HUES64 (cell line): ENCODE data around the gene RACGAP1.
"Not testable (repeated sequence)": the region's sequence is repeated elsewhere in the genome, so short reads cannot be mapped to it uniquely, and the experiment has no call there.

Experiments used
- H3K27ac ChIP-seq: 2 replicates; pipeline ENCODE4 v1.7.0; 2013; ENCODE audit warnings: low read depth, low read length, inconsistent platforms
- H3K27me3 ChIP-seq: 2 replicates; pipeline ENCODE4 v1.6.1; 2013; ENCODE audit warnings: mild to moderate bottlenecking, low read length; ENCODE audit not compliant: insufficient read depth
- H3K36me3 ChIP-seq: 2 replicates; pipeline ENCODE4 v1.6.1; 2013; ENCODE audit warnings: mild to moderate bottlenecking, low read length; ENCODE audit not compliant: insufficient read depth
- H3K4me1 ChIP-seq: 2 replicates; pipeline ENCODE4 v1.6.1; 2013; ENCODE audit warnings: mild to moderate bottlenecking, low read length, moderate library complexity; ENCODE audit not compliant: insufficient read depth
- H3K4me3 ChIP-seq: 2 replicates; pipeline ENCODE4 v1.5.1; 2013; ENCODE audit warnings: mild to moderate bottlenecking, low read length, moderate library complexity
- H3K9ac ChIP-seq: 2 replicates; pipeline ENCODE4 v1.6.1; 2013; ENCODE audit warnings: mild to moderate bottlenecking, low read depth, low read length
- H3K9me3 ChIP-seq: 2 replicates; pipeline ENCODE4 v1.6.1; 2013; ENCODE audit warnings: low read depth, low read length; ENCODE audit not compliant: insufficient read depth
- WGBS: fragments of 150-250, 120-280 bp; methylation state at CpG from one replicate; pipeline ENCODE4 v1.1.7; 2013; ENCODE audit warnings: missing lambda C conversion rate; 5-methylcytosine and 5-hydroxymethylcytosine counted together

The RACGAP1 gene

GRCh38 chr12:50006280-50006679 is 19.0 kb downstream of the RACGAP1 start:
- H3K36me3 ChIP-seq: peaks cover 57% of the 10 kb centered on the region
- H3K27ac ChIP-seq: no peak overlapping the region
- H3K4me1 ChIP-seq: no peaks in the 10 kb centered on the region
- H3K27me3 ChIP-seq: no peaks in the 10 kb centered on the region
- H3K4me3 ChIP-seq: no peak overlapping the region
- 94% methylated on average over 7 of the region's 7 CpGs for WGBS
- H3K9ac ChIP-seq: no peak overlapping the region
- H3K9me3 ChIP-seq: no peaks in the 10 kb centered on the region

DNA sequence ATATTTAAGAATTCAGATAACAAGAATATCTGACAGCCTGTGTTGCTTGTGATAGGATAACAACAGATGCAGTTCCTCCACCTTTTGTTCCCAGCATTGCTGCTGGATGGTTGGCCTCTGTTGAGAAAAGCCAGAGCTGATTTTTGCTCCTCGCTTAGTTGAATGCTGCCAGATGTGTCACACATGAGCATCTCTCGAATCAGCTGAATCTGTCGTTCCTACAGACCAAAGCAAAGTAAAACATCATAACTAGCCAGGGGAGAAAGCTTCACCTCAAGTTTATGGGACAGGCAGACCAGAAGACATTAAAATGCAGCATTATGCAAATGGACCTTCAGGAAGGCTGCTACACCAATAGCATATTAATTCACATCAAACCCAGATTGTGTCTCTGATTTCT is 20.1 kb downstream of the RACGAP1 start:
- WGBS: 95% methylated on average over 3 of the region's 3 CpGs
- Histone ChIP-seq H3K27ac (no peak overlapping the region), H3K4me1 (no peaks in the 10 kb centered on the region), H3K27me3 (no peaks in the 10 kb centered on the region), H3K4me3 (no peak overlapping the region), H3K9me3 (no peaks in the 10 kb centered on the region), H3K9ac (no peak overlapping the region), H3K36me3 (peaks cover 68% of the 10 kb centered on the region)

GRCh38 chr12:50004696-50005095 is 20.6 kb downstream of the RACGAP1 start:
- Histone ChIP-seq H3K9ac (no peak overlapping the region), H3K36me3 (peaks cover 70% of the 10 kb centered on the region), H3K4me1 (no peaks in the 10 kb centered on the region), H3K9me3 (no peaks in the 10 kb centered on the region), H3K27ac (no peak overlapping the region), H3K4me3 (no peak overlapping the region), H3K27me3 (no peaks in the 10 kb centered on the region)

DNA sequence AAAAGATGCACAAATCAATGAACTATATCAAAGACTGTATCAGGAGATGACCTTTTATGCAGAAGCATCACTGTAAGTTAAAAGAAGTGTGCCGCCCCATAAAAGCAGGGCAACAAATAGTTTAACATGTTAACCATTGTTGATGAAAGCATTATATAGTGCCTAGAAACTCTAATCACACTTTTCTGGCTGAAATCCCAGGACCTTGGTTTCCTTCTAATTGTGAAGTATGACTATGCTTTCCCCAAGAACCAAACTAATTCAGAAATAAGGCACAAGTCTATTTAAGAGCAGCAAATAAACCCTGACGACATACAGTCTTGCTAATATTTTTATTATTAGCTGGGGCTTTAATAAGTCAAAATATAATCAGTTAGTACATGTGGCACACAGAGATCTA is 21.7 kb downstream of the RACGAP1 start:
- no peaks in the 10 kb centered on the region for H3K4me1 ChIP-seq
- no peak overlapping the region for H3K9ac ChIP-seq
- H3K9me3 ChIP-seq: no peaks in the 10 kb centered on the region
- no peaks in the 10 kb centered on the region for H3K27me3 ChIP-seq
- no peak overlapping the region for H3K27ac ChIP-seq
- 100% methylated on average over 2 of the region's 2 CpGs for WGBS
- no peak overlapping the region for H3K4me3 ChIP-seq
- H3K36me3 ChIP-seq: peaks cover 79% of the 10 kb centered on the region

GRCh38 chr12:49998453-49998852 is 26.8 kb downstream of the RACGAP1 start:
- H3K27me3 ChIP-seq: no peaks in the 10 kb centered on the region
- no peak overlapping the region for H3K27ac ChIP-seq
- H3K36me3 ChIP-seq: peaks cover 91% of the 10 kb centered on the region
- WGBS: 100% methylated on average over 2 of the region's 2 CpGs
- H3K9me3 ChIP-seq: no peaks in the 10 kb centered on the region
- H3K9ac ChIP-seq: no peak overlapping the region
- no peaks in the 10 kb centered on the region for H3K4me1 ChIP-seq
- no peak overlapping the region for H3K4me3 ChIP-seq

DNA sequence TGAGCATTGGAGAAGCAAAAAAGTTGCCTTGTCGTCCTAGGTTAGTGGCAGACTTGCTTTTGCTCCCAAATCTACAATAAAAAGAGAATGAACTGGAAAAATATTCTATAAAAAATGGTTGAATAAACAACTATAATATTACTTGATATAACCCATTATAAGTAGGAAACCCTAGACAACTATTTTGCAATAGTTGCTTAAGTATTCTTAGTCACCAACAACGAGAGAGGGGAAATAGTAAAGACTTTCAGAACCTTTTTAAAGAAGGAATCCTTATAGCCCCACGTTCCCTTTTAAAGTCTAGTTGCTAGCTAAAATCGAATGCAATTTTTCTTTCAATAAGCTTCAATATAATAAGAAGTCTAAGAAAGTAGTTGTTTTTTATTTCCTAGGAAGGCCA is 35.0 kb downstream of the RACGAP1 start:
- Histone ChIP-seq H3K4me3 (no peak overlapping the region), H3K36me3 (peaks cover 78% of the 10 kb centered on the region), H3K27me3 (no peaks in the 10 kb centered on the region), H3K9ac (no peak overlapping the region), H3K4me1 (no peaks in the 10 kb centered on the region), H3K27ac (no peak overlapping the region), H3K9me3 (no peaks in the 10 kb centered on the region)
- 93% methylated on average over 3 of the region's 4 CpGs for WGBS

GRCh38 chr12:49989400-49989799 is 35.9 kb downstream of the RACGAP1 start:
- WGBS: 92% methylated on average over 1 of the region's 2 CpGs
- H3K27ac ChIP-seq, H3K27me3 ChIP-seq, H3K9me3 ChIP-seq, H3K4me1 ChIP-seq, H3K9ac ChIP-seq, H3K4me3 ChIP-seq: not testable (repeated sequence)
- peaks cover 70% of the 10 kb centered on the region for H3K36me3 ChIP-seq

- 87% methylated on average over 4 of the region's 4 CpGs for WGBS
Observed at GRCh38 chr12:49987625-49988303, 37.5 kb downstream of the RACGAP1 start.

DNA sequence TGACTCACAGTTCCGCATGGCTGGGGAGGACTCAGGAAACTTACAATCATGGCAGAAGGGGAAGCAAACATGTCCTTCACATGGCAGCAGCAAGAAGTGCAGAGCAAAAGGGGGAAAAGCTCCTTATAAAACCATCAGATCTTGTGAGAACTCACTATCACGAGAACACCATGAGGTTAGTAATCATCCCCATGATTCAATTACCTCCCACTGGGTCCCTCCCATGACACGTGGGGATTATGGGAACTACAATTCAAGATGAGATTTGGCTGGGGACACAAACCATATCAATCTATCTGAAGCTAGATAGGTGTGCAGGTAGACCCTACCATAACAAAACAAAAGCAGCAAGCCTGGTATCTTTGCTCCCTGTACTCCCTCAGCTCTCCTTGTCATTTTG is 38.8 kb downstream of the RACGAP1 start:
- not testable (repeated sequence) for H3K4me1 ChIP-seq, H3K9ac ChIP-seq, H3K27ac ChIP-seq, H3K9me3 ChIP-seq, H3K27me3 ChIP-seq, H3K4me3 ChIP-seq
- H3K36me3 ChIP-seq: peaks cover 41% of the 10 kb centered on the region
- 86% methylated on average over 3 of the region's 3 CpGs for whole genome bisulfite sequencing

More at GRCh38 chr12:49987625-49988303, 37.5 kb downstream of the RACGAP1 start:
- H3K4me3 ChIP-seq: no peak overlapping the region
- no peaks in the 10 kb centered on the region for H3K9me3 ChIP-seq
- no peaks in the 10 kb centered on the region; the same call in 1 of the 2 replicates for H3K4me1 ChIP-seq
- H3K9ac ChIP-seq: no peak overlapping the region
- peaks cover 54% of the 10 kb centered on the region for H3K36me3 ChIP-seq
- H3K27ac ChIP-seq: no peak overlapping the region
- no peaks in the 10 kb centered on the region for H3K27me3 ChIP-seq

DNA sequence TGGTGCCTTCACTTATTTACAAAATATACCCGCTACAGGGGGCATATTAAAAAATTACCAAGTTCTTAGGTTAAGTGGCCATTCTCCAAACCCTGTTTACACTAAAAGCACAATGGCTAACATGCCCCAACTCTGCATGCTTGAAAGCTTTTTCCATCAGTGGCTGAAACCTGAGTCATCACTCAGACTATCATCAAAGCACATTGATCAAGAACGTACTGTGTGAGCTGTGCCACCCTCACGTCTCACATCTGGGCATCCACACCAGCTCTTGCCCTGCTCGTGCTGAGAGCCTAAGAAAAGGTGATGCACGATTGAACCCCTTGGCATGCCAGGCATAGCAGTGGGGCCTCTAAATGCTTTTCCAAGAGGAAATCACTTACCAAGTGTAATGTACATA is 39.3 kb downstream of the RACGAP1 start:
- WGBS: 87% methylated on average over 5 of the region's 5 CpGs
- Histone ChIP-seq H3K9ac (no peak overlapping the region), H3K4me1 (no peaks in the 10 kb centered on the region; the same call in 1 of the 2 replicates), H3K27ac (no peak overlapping the region), H3K27me3 (no peaks in the 10 kb centered on the region), H3K9me3 (no peaks in the 10 kb centered on the region), H3K4me3 (no peak overlapping the region), H3K36me3 (peaks cover 37% of the 10 kb centered on the region)

- Histone ChIP-seq H3K27ac (no peak overlapping the region), H3K27me3 (no peaks in the 10 kb centered on the region), H3K4me1 (peaks cover 4% of the 10 kb centered on the region; the same call in 1 of the 2 replicates), H3K9ac (no peak overlapping the region), H3K9me3 (no peaks in the 10 kb centered on the region), H3K4me3 (no peak overlapping the region), H3K36me3 (peaks cover 24% of the 10 kb centered on the region)
- 90% methylated on average over 9 of the region's 9 CpGs for whole genome bisulfite sequencing
Observed at GRCh38 chr12:49984476-49985359, 40.6 kb downstream of the RACGAP1 start.
